Left colon (tissue), 2 donors: ENCODE measurements around the gene FAM241A. TPM values are rescaled to one million over a fixed set of nuclear protein-coding genes. Genes with fewer than 3 reads are reported as not detected.
"Not testable (repeated sequence)": the region's sequence is repeated elsewhere in the genome, so short reads cannot be mapped to it uniquely, and the experiment has no call there.

Experiments used
- ATAC-seq: fragments of 200-7000 bp; cut with Tn5 transposase; one replicate; pipeline ENCODE4 v1.9.1; 2020; ENCODE audit warnings: mild to moderate bottlenecking, moderate library complexity
- DNase-seq, 2 donors: peaks; one replicate each; pipeline ENCODE4 v3.0.0-alpha.2; 2020
- intact Hi-C, 2 donors: fragments of 100-400 bp; cut with DNase I in 1 of 2; cut with micrococcal nuclease in 1 of 2; formaldehyde crosslinking; loops; one replicate each; pipeline versions ENCODE4 v1.11.2 to v1.14.0; 2022; cut with DNase I, micrococcal nuclease
- total RNA-seq, 2 donors: library from RNA; stranded (reverse); fragmentation: NEBNext Ultra II Directional; extraction: Animal tissue kit (Norgen Biotek cat#: 25700); gene quantifications; one replicate each; pipeline ENCODE4 v1.2.1, GENCODE V29; 2021
- donor health status: DM: no; HTN: no; CAD: no.
- donor health status: DM: yes; HTN: yes; CAD: no.

The FAM241A gene
- total RNA-seq, 2 donors from 2014 or later = 1.6 to 1.8 TPM

DNA sequence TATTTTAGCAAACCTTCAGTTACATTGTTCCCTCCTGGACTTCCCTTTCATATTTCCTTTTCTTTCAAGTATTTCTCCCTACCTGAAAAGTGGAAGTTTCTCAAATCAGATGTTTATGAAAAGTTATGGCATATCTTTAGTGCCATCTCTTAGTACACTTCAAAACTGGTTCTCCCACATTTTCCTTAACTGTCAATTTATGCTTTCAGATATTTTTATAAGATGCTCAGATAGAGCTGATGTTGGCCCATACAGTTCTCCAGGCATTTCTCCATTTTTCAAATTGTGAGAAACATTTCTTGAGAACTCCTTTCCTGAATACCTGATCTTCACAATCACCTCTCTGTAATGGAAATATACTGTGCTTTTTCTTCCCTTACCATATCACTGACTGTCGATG lies 53.8 kb downstream of the FAM241A start:
- DNase-seq (no peak), ATAC-seq (no peak)
- intact Hi-C loops = no loop called here

DNA sequence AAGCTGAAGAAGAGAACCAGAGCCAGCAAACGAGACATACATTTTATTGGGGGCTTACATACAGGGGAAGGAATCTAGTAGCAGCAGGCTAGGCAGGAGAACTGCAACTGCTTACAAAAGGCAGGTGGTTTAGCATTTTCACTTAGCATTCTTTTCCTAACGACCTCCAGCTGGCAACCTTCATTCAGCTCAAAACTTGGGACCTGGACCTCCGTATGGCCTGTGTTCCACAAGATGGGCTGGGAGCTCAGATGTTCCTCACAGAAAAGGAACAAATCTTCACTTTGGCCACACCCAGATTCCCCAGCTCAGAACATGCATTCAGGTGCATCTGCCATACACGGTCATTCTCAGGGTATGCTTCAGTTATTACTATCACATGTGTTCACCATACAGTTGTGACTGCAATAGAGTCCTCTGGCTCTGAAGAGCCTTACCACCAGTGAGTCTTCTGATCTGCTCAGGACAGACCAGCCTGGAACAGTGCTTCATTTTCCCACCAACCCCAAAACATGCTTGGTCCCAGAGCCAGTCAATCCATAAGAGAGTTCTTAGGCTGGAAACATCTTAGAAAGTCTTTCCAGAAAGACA lies 56.8 kb downstream of the FAM241A start:
- no peak for DNase-seq
- ATAC-seq = no peak
- intact Hi-C loops = no loop called here

DNA sequence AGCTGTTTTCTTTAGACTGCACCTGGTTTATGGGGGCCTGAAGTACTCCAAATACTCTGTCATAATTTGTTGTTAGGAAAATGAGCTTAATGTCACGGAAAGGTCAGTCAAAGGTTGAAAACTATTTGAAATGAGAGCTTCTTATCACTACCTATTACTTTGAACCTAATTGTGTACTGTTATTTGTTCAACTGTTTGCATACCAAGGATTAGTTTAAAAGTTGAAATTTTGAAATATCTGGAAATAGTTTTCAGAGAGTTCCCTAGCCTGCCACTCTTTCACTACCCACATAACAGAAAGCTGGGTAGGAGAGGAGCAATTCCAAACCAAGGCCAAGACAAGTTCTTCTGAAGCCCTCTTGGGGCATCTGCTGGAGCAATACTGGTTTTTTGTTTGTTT lies 58.3 kb downstream of the FAM241A start:
- ATAC-seq (no peak), DNase-seq (no peak)
- intact Hi-C loops = no loop called here

- intact Hi-C loops = no loop called here
- DNase-seq (no peak), ATAC-seq (no peak)
Measured at GRCh38 chr4:112206431-112206830, 61.2 kb downstream of the FAM241A start.

DNA sequence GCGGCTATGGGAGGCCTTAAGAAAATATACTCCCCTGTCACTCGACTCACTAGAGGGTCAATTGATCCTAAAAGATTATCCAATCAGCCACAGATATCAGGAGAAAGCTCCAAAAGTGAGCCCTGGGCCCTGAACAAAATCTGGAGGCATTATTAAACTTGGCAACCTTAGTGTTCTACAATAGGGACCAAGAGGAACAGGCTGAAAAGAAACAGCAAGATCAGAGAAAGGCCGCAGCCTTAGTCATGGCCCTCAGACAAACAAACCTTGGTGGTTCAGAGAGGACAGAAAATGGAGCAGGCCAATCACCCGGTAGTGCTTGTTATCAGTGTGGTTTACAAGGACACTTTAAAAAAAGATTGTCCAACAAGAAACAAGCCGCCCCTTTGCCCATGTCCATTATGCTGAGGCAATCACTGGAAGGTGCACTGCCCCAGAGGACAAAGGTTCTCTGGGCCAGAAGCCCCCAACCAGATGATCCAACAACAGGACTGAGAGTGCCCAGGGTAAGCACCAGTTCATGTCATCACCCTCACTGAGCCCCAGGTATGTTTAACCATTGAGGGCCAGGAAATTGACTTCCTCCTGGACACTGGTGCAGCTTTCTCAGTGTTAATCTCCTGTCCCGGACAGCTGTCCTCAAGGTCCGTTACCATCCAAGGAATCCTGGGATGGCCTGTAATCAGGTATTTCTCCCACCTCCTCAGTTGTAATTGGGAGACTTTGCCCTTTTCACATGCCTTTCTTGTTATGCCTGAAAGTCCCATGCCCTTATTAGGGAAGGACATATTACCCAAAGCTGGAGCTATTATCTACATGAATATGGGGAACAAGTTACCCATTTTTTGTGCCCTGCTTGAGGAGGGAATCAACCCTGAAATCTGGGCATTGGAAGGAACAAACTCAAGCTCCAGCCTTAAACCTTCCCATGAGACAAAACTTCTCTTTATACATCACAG lies 63.2 kb downstream of the FAM241A start:
- DNase-seq, intact Hi-C loops, ATAC-seq: not testable (repeated sequence)

- DNase-seq (no peak), ATAC-seq (no peak)
- intact Hi-C loops = no loop called here
Measured at GRCh38 chr4:112210777-112211176, 65.5 kb downstream of the FAM241A start.

GRCh38 chr4:112213091-112213490 lies 67.8 kb downstream of the FAM241A start:
- DNase-seq = peak; percentile 53 to 59
- ATAC-seq = peak; percentile 96

GRCh38 chr4:112213856-112214255 lies 68.6 kb downstream of the FAM241A start:
- DNase-seq = no peak
- intact Hi-C loops = no loop called here
- no peak for ATAC-seq

More at GRCh38 chr4:112213091-112213490, 67.8 kb downstream of the FAM241A start:
- intact Hi-C loops = no loop called here

- peak; percentile 62 for ATAC-seq
- intact Hi-C loops = no loop called here
- no peak for DNase-seq
Measured at GRCh38 chr4:112214390-112215264, 69.4 kb downstream of the FAM241A start.

DNA sequence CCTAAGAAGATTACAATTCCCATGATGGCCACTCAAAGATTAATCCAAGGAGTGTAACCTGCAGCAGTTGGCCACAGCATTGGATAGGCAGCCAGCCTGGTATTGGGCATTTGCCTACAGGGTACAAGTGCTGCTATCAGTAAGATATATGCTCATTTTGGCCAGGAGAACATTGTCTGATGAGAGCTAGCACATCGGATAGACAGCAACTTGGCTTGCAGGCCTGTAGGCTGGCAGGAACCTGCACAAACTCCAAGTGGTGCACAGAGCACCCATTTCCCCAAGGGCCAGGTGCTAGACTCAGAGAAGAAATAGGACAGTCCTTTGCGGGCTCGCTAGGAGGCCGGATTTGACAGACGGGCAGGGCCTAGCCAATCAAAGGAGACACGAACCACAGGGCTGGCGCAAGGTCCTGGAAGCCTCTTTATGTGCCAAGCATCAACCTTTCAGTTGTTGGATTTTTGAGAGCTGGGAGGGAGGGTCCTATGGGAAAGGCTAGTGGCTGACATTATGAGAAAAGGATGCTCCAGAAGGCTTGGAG lies 74.6 kb downstream of the FAM241A start:
- ATAC-seq = no peak
- intact Hi-C loops = no loop called here

GRCh38 chr4:112222219-112222955 lies 77.1 kb downstream of the FAM241A start:
- no peak for DNase-seq
- intact Hi-C loops = no loop called here

More for the DNA sequence above, 74.6 kb downstream of the FAM241A start:
- DNase-seq = no peak

GRCh38 chr4:112225157-112225556 lies 79.9 kb downstream of the FAM241A start:
- DNase-seq = no peak
- ATAC-seq = no peak
- intact Hi-C loops = no loop called here

More at GRCh38 chr4:112222219-112222955, 77.1 kb downstream of the FAM241A start:
- no peak for ATAC-seq

DNA sequence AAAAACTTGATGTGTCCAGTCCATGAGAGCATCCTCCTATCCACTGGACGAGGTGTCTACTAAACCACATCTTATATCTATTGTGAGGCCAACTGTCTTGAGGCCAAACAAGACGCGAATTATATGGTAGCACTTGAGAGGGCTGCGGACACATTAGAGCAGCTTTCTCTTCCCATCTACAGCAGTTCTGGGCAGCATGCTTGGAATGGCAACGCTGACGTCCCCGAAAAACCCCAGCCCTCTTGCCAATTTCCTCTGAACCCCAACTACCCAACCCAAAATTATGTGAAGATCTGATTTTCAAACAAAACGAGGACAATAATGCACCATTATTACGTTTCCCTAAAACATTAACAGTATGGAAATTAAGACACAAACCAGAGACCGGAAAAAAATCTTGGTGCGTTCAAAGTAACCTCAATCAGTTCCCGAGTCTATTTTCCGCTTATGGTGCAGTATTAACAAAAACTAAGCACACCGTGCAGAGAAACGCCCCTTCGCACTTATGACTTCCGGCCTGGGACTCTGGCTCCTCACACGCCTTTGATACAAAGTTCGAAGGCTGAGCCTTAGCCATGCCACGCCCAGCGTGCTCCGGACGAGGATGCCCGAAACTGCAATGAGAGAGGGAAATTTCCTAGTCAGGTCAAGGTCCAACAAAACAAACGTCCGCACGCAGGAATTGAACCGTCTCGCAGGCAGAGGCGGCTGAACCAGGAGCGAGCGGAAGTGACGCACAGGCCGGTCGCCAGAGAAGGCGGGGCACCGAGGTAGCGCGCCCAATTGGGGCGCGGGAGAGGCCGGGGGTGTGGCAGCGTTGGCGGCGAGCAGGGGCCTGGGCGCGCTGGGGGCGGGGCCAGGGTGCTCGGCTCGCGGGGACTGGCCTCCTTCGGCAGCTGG lies 85.9 kb downstream of the FAM241A start:
- peak; percentile 89 for ATAC-seq
- intact Hi-C loops = loop anchor here in 1 of 2 donors (10.0 kb wide), 1 partner anchor 86 kb away; the partner anchor contains the start of gene FAM241A

DNA sequence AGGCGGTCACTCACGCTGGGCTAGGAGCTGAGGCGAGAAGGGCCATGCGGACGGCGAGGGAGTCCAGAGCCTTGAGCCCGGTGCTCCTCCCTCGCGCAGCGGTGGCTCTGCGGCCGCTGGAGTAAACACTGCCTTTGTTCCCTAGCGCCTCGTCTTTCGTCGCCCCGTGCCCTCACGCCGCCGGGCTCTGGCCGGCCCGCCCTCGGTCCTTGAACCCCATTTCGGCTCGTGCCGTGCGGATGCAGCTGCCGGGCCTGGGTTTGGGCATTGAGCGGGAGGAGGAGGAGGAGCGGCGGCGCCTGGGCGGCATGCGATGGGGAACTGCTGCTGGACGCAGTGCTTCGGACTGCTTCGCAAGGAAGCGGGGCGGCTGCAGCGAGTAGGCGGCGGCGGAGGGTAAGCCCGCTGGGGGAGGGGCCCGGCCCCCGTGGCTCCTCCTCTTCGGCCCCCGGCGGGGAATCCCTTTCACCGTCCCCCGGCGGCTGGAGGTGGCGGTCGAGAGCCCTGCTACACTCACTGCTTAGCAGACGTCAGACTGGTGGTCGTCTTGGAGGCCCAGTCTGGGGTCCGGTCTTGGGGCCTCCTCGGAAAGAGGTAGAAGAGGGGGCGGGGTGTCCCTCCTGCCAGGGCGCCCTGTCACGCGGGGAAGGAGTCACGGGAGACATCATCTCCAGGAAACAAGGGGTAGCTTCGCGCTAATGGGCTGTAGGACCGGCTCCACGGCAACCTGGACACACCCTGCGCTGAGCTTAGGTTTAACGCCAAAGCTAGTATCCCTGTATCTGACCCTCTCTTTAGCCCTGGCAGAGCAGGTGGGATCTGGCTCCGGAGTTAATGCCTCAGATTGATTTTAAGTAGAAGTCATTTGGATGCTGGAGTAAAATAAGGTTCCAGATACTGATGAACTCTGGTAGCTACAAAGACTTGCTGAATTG lies 86.8 kb downstream of the FAM241A start, which contains the start of gene AP1AR:
Gene AP1AR (plus strand): TSS at position 9 of the 935 bp plus-strand sequence. CDS start 305 bp downstream, at position 314.
- ATAC-seq (peak; percentile 62), DNase-seq (peak; percentile 88 to 89)
- intact Hi-C loops = loop anchor here in 1 of 2 donors (10.0 kb wide), 1 partner anchor 87 kb away; the partner anchor contains the start of gene FAM241A

More for the DNA sequence above, 85.9 kb downstream of the FAM241A start:
- peak; percentile 98 to 99 for DNase-seq

DNA sequence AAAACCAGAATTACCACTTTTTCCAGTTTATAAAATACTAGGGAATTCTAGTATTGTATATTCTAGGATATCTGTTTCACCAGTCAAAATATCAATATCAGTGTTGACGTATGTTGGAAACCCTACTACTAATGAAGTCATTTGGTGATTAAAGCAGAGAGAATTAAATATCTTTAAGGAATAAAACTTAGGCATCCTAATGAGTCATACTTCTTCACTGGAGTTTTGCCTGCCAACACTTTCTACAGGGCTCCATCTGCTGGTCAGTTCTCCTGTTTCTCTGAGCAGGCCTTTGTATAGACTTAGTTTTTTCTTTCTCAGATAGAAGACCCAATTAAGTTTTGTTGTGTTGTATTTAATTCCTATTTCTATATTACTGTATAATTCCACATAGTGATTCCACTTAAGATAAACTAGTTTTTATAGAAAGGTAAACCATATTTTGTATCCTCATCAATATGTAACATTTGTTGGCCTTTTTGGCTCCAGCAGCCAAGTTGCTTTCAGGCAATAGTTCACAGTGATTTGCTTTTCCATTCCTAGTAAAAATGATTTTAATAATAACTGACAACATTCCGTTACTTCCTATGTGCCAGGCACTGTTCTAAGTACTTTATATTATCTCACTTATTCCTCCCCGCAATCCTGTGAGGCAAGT lies 89.8 kb downstream of the FAM241A start:
- ATAC-seq (no peak), DNase-seq (peak; percentile 56 to 74)
- intact Hi-C loops = loop anchor here in 1 of 2 donors (10.0 kb wide), 1 partner anchor 90 kb away; the partner anchor contains the start of gene FAM241A
